Tibial nerve (tissue), 3 donors: ENCODE results near the gene DGCR8.

Experiments used
- POLR2A ChIP-seq, 2 donors: fragments of 450-650 bp; IDR thresholded peaks; one replicate each; pipeline ENCODE4 v1.6.1; 2017; ENCODE audit warnings: antibody characterized with exemption in 2 of 2, mild to moderate bottlenecking in 2 of 2, moderate library complexity in 2 of 2
- TF ChIP-seq, protein P1 (sequence below), 5 experiments: fragments of 200-600 bp in 3 of 5; fragments of 450-650 bp in 2 of 5; sonication (generic) in 3 of 5; IDR thresholded peaks; one replicate each; pipeline ENCODE4 v1.5.1; 2016 to 2019; ENCODE audit warnings: antibody characterized with exemption in 5 of 5, mild to moderate bottlenecking in 3 of 5, moderate library complexity in 2 of 5

DNA sequence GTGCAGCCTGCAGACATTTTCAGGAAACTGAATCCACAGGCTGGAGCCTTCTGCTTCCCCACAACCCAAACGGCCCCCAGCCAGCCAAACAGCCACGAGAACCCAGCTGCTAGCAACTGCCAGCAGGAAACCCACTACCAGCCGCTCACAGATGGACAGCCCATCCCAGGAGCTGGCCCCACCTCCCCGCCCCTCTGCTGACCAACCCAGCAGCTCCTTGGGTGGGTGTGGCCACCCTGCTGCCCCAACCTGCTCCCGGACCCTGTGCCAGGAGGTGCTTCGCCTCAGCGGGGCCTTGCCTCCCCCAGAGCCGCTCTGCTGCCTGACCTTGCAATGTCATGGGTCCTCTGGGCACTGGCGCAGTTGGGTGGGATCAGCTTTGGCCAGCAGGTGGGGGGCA lies 79.0 kb downstream of the DGCR8 start:
- TF ChIP-seq POLR2A (IDR thresholded peaks at IDR 0.05): no peak
- TF ChIP-seq, protein P1, sequence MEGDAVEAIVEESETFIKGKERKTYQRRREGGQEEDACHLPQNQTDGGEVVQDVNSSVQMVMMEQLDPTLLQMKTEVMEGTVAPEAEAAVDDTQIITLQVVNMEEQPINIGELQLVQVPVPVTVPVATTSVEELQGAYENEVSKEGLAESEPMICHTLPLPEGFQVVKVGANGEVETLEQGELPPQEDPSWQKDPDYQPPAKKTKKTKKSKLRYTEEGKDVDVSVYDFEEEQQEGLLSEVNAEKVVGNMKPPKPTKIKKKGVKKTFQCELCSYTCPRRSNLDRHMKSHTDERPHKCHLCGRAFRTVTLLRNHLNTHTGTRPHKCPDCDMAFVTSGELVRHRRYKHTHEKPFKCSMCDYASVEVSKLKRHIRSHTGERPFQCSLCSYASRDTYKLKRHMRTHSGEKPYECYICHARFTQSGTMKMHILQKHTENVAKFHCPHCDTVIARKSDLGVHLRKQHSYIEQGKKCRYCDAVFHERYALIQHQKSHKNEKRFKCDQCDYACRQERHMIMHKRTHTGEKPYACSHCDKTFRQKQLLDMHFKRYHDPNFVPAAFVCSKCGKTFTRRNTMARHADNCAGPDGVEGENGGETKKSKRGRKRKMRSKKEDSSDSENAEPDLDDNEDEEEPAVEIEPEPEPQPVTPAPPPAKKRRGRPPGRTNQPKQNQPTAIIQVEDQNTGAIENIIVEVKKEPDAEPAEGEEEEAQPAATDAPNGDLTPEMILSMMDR (IDR thresholded peaks at IDR 0.05): no peak
